K562 (cell line): ENCODE measurements around the gene PRR36. TPM values are rescaled to one million over a fixed set of nuclear protein-coding genes. Genes with fewer than 3 reads are reported as not detected.

Source experiments
- ATAC-seq: fragments of 200-7000 bp; cut with Tn5 transposase; 3 replicates; pipeline ENCODE4 v1.9.1; 2020; ENCODE audit warnings: moderate library complexity
- BruUV-seq: library from RNA; stranded (reverse); fragments of 400-500 nt; replicated peaks from 2 replicates; lab custom pipeline; 2021; lab: Mats Ljungman, UMichigan
- CTCF ChIA-PET: fragments of 300-600 bp; formaldehyde crosslinking; extraction: SDS; loops from one replicate; lab custom pipeline; 2021; ENCODE audit warnings: low intra/inter-chr PET ratio; lab: Yijun Ruan, JAX
- POLR2A ChIA-PET: fragments of 300-600, 350-650 bp; sonication (Branson Sonifier 250); formaldehyde crosslinking; extraction: SDS; loops from one replicate; lab custom pipeline; 2021; ENCODE audit warnings: antibody characterized with exemption, inconsistent platforms; lab: Yijun Ruan, JAX
- DNase-seq, 4 experiments: peaks; one replicate each; pipeline versions ENCODE4 v3.0.0 to v3.0.0-alpha.2; 2011 to 2018; ENCODE audit warnings: low spot score in 3 of 4, mixed read lengths in 3 of 4; ENCODE audit errors: extremely low read depth in 1 of 4
- FAIRE-seq: peaks from 2 replicates; lab custom pipeline; 2011; peaks lifted over from hg19 to GRCh38; lab: Jason Lieb, UNC
- H2AFZ ChIP-seq: 2 replicates; pipeline ENCODE4 v1.6.0; 2011; ENCODE audit warnings: low read depth, low read length, control low read depth, inconsistent platforms
- H3K27ac ChIP-seq: fragments of 200-600 bp; 3 replicates; pipeline ENCODE4 v1.8.0; 2011; ENCODE audit warnings: low read depth, mild to moderate bottlenecking, control low read depth, inconsistent platforms, low read length, moderate library complexity, mixed read lengths; ENCODE audit errors: extremely low read depth
- H3K27me3 ChIP-seq, 2 experiments: fragments of 300-600 bp in 1 of 2; 2 replicates in 1 of 2; 3 replicates in 1 of 2; pipeline versions ENCODE4 v1.6.0 to v1.8.0; 2011; ENCODE audit warnings: inconsistent platforms in 2 of 2, low read length in 2 of 2, mild to moderate bottlenecking in 1 of 2, mixed read lengths in 1 of 2, moderate library complexity in 1 of 2; ENCODE audit not compliant: control insufficient read depth in 2 of 2, insufficient read depth in 2 of 2
- H3K36me3 ChIP-seq: fragments of 300-600 bp; 3 replicates; pipeline ENCODE4 v1.8.0; 2011; ENCODE audit warnings: mild to moderate bottlenecking, low read length, inconsistent platforms; ENCODE audit not compliant: control insufficient read depth, insufficient read depth
- H3K4me1 ChIP-seq, 2 experiments: fragments of 200-600 bp in 1 of 2; replicated peaks in 1 of 2; 2 replicates in 1 of 2; 3 replicates in 1 of 2; pipeline versions ENCODE4 v1.5.1 to v1.8.0; 2011; ENCODE audit warnings: inconsistent platforms in 2 of 2, low read length in 2 of 2, mild to moderate bottlenecking in 1 of 2, mixed read lengths in 1 of 2, moderate library complexity in 1 of 2; ENCODE audit not compliant: control insufficient read depth in 2 of 2, insufficient read depth in 2 of 2
- H3K4me2 ChIP-seq: 2 replicates; pipeline ENCODE4 v1.6.1; 2011; ENCODE audit warnings: low read length, control low read depth, inconsistent platforms, mixed read lengths; ENCODE audit not compliant: insufficient read depth
- H3K4me3 ChIP-seq: fragments of 200-600 bp; sonication (generic), shearing (Covaris generic); 2 replicates; pipeline ENCODE4 v1.5.1; 2016; ENCODE audit warnings: control low read depth, inconsistent platforms
- H3K79me2 ChIP-seq: fragments of 200-600 bp; 3 replicates; pipeline ENCODE4 v1.8.0; 2011; ENCODE audit warnings: low read length, inconsistent platforms; ENCODE audit not compliant: control insufficient read depth, insufficient read depth
- H3K9ac ChIP-seq, 2 experiments: 2 replicates each; pipeline versions ENCODE4 v1.6.0 to v1.6.1; 2011; ENCODE audit warnings: low read depth in 2 of 2, low read length in 2 of 2, control low read depth in 1 of 2, inconsistent platforms in 1 of 2, mild to moderate bottlenecking in 1 of 2, mixed read lengths in 1 of 2; ENCODE audit not compliant: insufficient read depth in 1 of 2
- H3K9me1 ChIP-seq: one replicate; pipeline ENCODE4 v1.6.0; 2011; ENCODE audit warnings: inconsistent platforms, mild to moderate bottlenecking, low read length, moderate library complexity; ENCODE audit not compliant: control insufficient read depth, insufficient read depth
- H3K9me3 ChIP-seq: replicated peaks from 2 replicates; pipeline ENCODE4 v1.5.1; 2011; ENCODE audit warnings: low read depth, low read length, inconsistent platforms; ENCODE audit not compliant: control insufficient read depth, insufficient read depth
- H4K20me1 ChIP-seq: replicated peaks from 2 replicates; pipeline ENCODE4 v1.6.1; 2011; ENCODE audit warnings: low read length, inconsistent platforms, mixed read lengths; ENCODE audit not compliant: control insufficient read depth, insufficient read depth
- CREB5 ChIP-seq: fragments of 250-450 bp; sonication (Bioruptor Pico); IDR thresholded peaks from 2 replicates; pipeline ENCODE4 v1.5.0; 2020; ENCODE audit warnings: mild to moderate bottlenecking
- CXXC5 ChIP-seq: fragments of 250-450 bp; sonication (Bioruptor Pico); IDR thresholded peaks from 2 replicates; pipeline ENCODE4 v1.8.0; 2022; ENCODE audit warnings: inconsistent platforms, mild to moderate bottlenecking, moderate library complexity
- FOXK2 ChIP-seq, 2 experiments: fragments of 450-650 bp; IDR thresholded peaks in 1 of 2; conservative IDR thresholded peaks in 1 of 2; 2 replicates each; pipeline ENCODE4 v1.6.1; 2016; ENCODE audit warnings: low read depth in 2 of 2, mild to moderate bottlenecking in 1 of 2
- HOXB6 ChIP-seq: fragments of 250-450 bp; sonication (Bioruptor Pico); IDR thresholded peaks from 2 replicates; pipeline ENCODE4 v1.5.1; 2022; ENCODE audit warnings: mild to moderate bottlenecking, borderline replicate concordance
- SRSF7 ChIP-seq: fragments of 200-400 bp; formaldehyde crosslinking; optimal IDR thresholded peaks from 2 replicates; pipeline ENCODE3; 2017; ENCODE audit warnings: mild to moderate bottlenecking, low read depth, low read length
- WGBS: fragments of 100-300 bp; shearing (Covaris generic); methylation state at CpG from one replicate; pipeline ENCODE4 v1.1.6; 2016; ENCODE audit warnings: low coverage, mixed read lengths; ENCODE audit not compliant: insufficient coverage; ENCODE audit errors: missing lambda C conversion rate; 5-methylcytosine and 5-hydroxymethylcytosine counted together
- in situ Hi-C: fragments of 300-500 bp; cut with MboI; formaldehyde crosslinking; loops from 4 replicates; pipeline ENCODE4 v1.15.0; 2018; ENCODE audit warnings: inconsistent platforms, mixed read lengths
- intact Hi-C: fragments of 100-400 bp; cut with micrococcal nuclease; formaldehyde crosslinking; loops from 2 replicates; pipeline ENCODE4 v1.14.2; 2022
- polyA plus RNA-seq, 8 experiments: library from polyadenylated mRNA; depleted of rRNA in 4 of 8; stranded (reverse) in 5 of 8; unstranded in 3 of 8; fragments of >200 nt; fragmentation: Nextera tagmentation in 2 of 8; fragmentation: Illumina TruSeq in 1 of 8; extraction: Ambion mirVana in 2 of 8; extraction: Trizol in 1 of 8; gene quantifications; 2 replicates each; pipeline versions ENCODE4 v1.2.1 to v1.2.3, GENCODE V29; 2011 to 2014; ENCODE audit warnings: inconsistent platforms in 1 of 8, missing spikeins in 1 of 8
- total RNA-seq, 7 experiments: library from RNA; depleted of rRNA in 6 of 7; stranded (reverse); fragments of >200 nt in 6 of 7; fragmentation: Illumina TruSeq in 2 of 7; extraction: Trizol in 2 of 7; gene quantifications; 2 replicates each; pipeline versions ENCODE4 v1.2.1 to v1.2.3, GENCODE V29; 2011 to 2021; ENCODE audit warnings: low replicate concordance in 1 of 7

PRR36 gene
- total and polyA plus RNA-seq, 9 of the 15 experiments (the other 6 are each of a cell fraction or from before 2014, with no cell fraction given), result 0.05 to 0.42 (median 0.06) TPM; not detected in 6

- no peak for FAIRE-seq
- Histone ChIP-seq H3K9me1 (no peaks in the 10 kb centered on the region), H3K4me2 (no peak overlapping the region), H3K27me3 (peaks cover 22 to 56% of the 10 kb centered on the region in 2 experiments; a peak in 4 of 5 replicates), H3K27ac (no peak overlapping the region), H3K9me3 (peaks cover 12% of the 10 kb centered on the region), H3K4me3 (no peak overlapping the region), H2AFZ (no peak overlapping the region), H3K4me1 (peaks cover 0 to 36% of the 10 kb centered on the region in 2 experiments; a peak in 2 of 5 replicates), H3K36me3 (no peaks in the 10 kb centered on the region), H3K9ac (no peak overlapping the region; a peak in 1 of 4 replicates), H4K20me1 (peaks cover 19% of the 10 kb centered on the region), H3K79me2 (no peaks in the 10 kb centered on the region)
- no peak for DNase-seq
- intact Hi-C loops, result no loop called here
- ChIA-PET CTCF (no interaction called here), POLR2A (interaction anchor here (1.6 kb wide), 1 partner anchor 11 kb away, joined by 6 read pairs; no protein-coding TSS in a partner anchor)
- in situ Hi-C loops, result no loop called here
- BruUV-seq, result no TSS peak
- 14% methylated on average over 18 of the region's 19 CpGs for WGBS
- no peak for TF ChIP-seq HOXB6 (CRISPR knock-in tag)
- no peak for TF ChIP-seq SRSF7
- no peak for TF ChIP-seq FOXK2 (conservative IDR thresholded peaks at IDR 0.05 in 1 of 2, IDR thresholded peaks at IDR 0.05 in 1 of 2; ENCODE audit: low read depth in 2 of 2)
- no peak for TF ChIP-seq CXXC5 (CRISPR knock-in tag)
- no peak for TF ChIP-seq CREB5 (CRISPR knock-in tag)
- no peak for ATAC-seq
These were observed 28.0 kb downstream of the PRR36 start for GRCh38 chr19:7846155-7846646.
